Endothelial cell of umbilical vein (primary cell): ENCODE data around the gene MCOLN2. TPM values are rescaled to one million over a fixed set of nuclear protein-coding genes. Genes with fewer than 3 reads are reported as not detected.

Experiments
- BruUV-seq: library from RNA; stranded (reverse); fragments of 400-500 nt; replicated peaks from 2 replicates; lab custom pipeline; 2021; lab: Mats Ljungman, UMichigan
- CTCF ChIA-PET: fragments of 300-600, 350-600 bp; sonication (Branson Sonifier 250); formaldehyde crosslinking; loops from one replicate; lab custom pipeline; 2021; ENCODE audit warnings: antibody characterized with exemption, inconsistent platforms; lab: Charles Lee
- POLR2A ChIA-PET: fragments of 300-600, 350-600 bp; sonication (Branson Sonifier 250); formaldehyde crosslinking; loops from one replicate; lab custom pipeline; 2021; ENCODE audit warnings: antibody characterized with exemption, inconsistent platforms; lab: Charles Lee
- DNase-seq: peaks from one replicate; pipeline ENCODE4 v3.0.0-alpha.2; 2011; ENCODE audit warnings: low read depth, low spot score
- FAIRE-seq: peaks from 2 replicates; lab custom pipeline; 2011; peaks lifted over from hg19 to GRCh38; lab: Jason Lieb, UNC
- H2AFZ ChIP-seq: 2 replicates; pipeline ENCODE4 v1.6.0; 2012; ENCODE audit warnings: low read depth, low read length, control low read depth, inconsistent platforms
- H3K27ac ChIP-seq: 2 replicates; pipeline ENCODE4 v1.5.1; 2011; ENCODE audit warnings: low read depth, mild to moderate bottlenecking, control low read depth, low read length, moderate library complexity; ENCODE audit not compliant: insufficient read depth
- H3K27me3 ChIP-seq, 2 experiments: 2 replicates each; pipeline versions ENCODE4 v1.6.0 to v1.6.1; 2011; ENCODE audit warnings: low read length in 2 of 2, mixed read lengths in 1 of 2; ENCODE audit not compliant: control insufficient read depth in 2 of 2, insufficient read depth in 2 of 2
- H3K36me3 ChIP-seq, 2 experiments: 2 replicates in 1 of 2; 3 replicates in 1 of 2; pipeline ENCODE4 v1.5.1; 2011; ENCODE audit warnings: low read length in 2 of 2, mild to moderate bottlenecking in 1 of 2, moderate library complexity in 1 of 2; ENCODE audit not compliant: control insufficient read depth in 2 of 2, insufficient read depth in 2 of 2; ENCODE audit errors: extremely low read depth in 1 of 2
- H3K4me1 ChIP-seq: 3 replicates; pipeline ENCODE4 v1.5.1; 2011; ENCODE audit warnings: mild to moderate bottlenecking, low read length; ENCODE audit not compliant: control insufficient read depth, insufficient read depth; ENCODE audit errors: extremely low read depth
- H3K4me2 ChIP-seq: 2 replicates; pipeline ENCODE4 v1.6.1; 2011; ENCODE audit warnings: low read length, control low read depth, mixed read lengths; ENCODE audit not compliant: insufficient read depth
- H3K4me3 ChIP-seq, 3 experiments: fragments of 200-600 bp in 1 of 3; sonication (generic), shearing (Covaris generic) in 1 of 3; replicated peaks in 1 of 3; 2 replicates each; pipeline ENCODE4 v1.5.1; 2011 to 2016; ENCODE audit warnings: control low read depth in 3 of 3, low read length in 3 of 3, mild to moderate bottlenecking in 2 of 3, inconsistent platforms in 1 of 3, low read depth in 1 of 3, moderate library complexity in 1 of 3; ENCODE audit not compliant: insufficient read depth in 1 of 3
- H3K79me2 ChIP-seq: 2 replicates; pipeline ENCODE4 v1.6.0; 2012; ENCODE audit warnings: low read length, inconsistent platforms; ENCODE audit not compliant: control insufficient read depth, insufficient read depth
- H3K9ac ChIP-seq: replicated peaks from 2 replicates; pipeline ENCODE3; 2011; ENCODE audit warnings: low read length, control low read depth; ENCODE audit not compliant: insufficient read depth; ENCODE audit errors: extremely low read depth
- H3K9me1 ChIP-seq: replicated peaks from 3 replicates; pipeline ENCODE4 v1.6.0; 2011; ENCODE audit warnings: mild to moderate bottlenecking, low read length; ENCODE audit not compliant: control insufficient read depth, insufficient read depth; ENCODE audit errors: extremely low read depth
- H3K9me3 ChIP-seq: replicated peaks from 2 replicates; pipeline ENCODE4 v1.5.1; 2012; ENCODE audit warnings: low read length, inconsistent platforms; ENCODE audit not compliant: control insufficient read depth, insufficient read depth
- H4K20me1 ChIP-seq: replicated peaks from 2 replicates; pipeline ENCODE3; 2011; ENCODE audit warnings: mild to moderate bottlenecking, low read length; ENCODE audit not compliant: control insufficient read depth, insufficient read depth; ENCODE audit errors: extremely low read depth
- JUN ChIP-seq: IDR thresholded peaks from 2 replicates; pipeline ENCODE4 v1.6.1; 2011; ENCODE audit warnings: borderline replicate concordance, low read depth; ENCODE audit not compliant: insufficient read length, insufficient read depth
- dilution Hi-C: fragments of 300-500 bp; cut with MboI; formaldehyde crosslinking; loops from one replicate; pipeline ENCODE4 v1.15.0; 2019; ENCODE audit warnings: low sequenced_read_pairs; ENCODE audit not compliant: extremely low pct_ligation_motif_present
- intact Hi-C: fragments of 100-400 bp; cut with micrococcal nuclease; formaldehyde crosslinking; loops from one replicate; pipeline ENCODE4 v1.10.0; 2022
- polyA plus RNA-seq, 4 experiments: library from polyadenylated mRNA; depleted of rRNA in 3 of 4; stranded (reverse) in 3 of 4; unstranded in 1 of 4; fragments of >200 nt; gene quantifications; 2 replicates each; pipeline versions ENCODE4 v1.2.1 to v1.2.3, GENCODE V29; 2011 to 2012; ENCODE audit warnings: missing spikeins in 1 of 4
- total RNA-seq: library from RNA; stranded (reverse); gene quantifications from 2 replicates; pipeline ENCODE4 v1.2.3, GENCODE V29; 2021
- TF ChIP-seq, protein P1 (sequence below): IDR thresholded peaks from 2 replicates; pipeline ENCODE4 v1.6.1; 2011; ENCODE audit not compliant: insufficient read depth, insufficient read length

Gene MCOLN2
- total and polyA plus RNA-seq, 2 donors (not counting 3 experiments of a cell fraction or from before 2014, with no cell fraction given): not detected

DNA sequence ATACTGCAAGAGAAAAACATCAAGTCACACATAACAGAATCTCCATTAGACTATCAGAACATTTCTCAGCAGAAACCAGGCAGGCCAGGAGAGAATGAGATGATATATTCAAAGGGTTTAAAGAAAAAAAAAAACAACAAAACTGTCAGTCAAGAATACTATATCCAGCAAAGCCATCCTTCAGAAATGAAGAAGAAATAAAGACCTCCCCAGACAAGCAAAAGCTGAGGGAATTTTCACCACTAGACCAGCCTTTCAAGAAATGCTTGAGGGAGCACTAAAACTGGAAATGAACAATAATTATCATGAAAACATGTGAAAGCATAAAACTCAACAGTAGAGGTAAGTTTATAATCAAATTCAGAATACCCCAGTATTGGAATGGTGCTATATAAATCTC is 47.2 kb downstream of the MCOLN2 start:
- Histone ChIP-seq H3K27me3 (peaks cover 8 to 37% of the 10 kb centered on the region in 2 experiments), H3K4me3 (no peak overlapping the region), H3K4me1 (no peaks in the 10 kb centered on the region), H3K9ac (no peak overlapping the region), H3K4me2 (no peak overlapping the region), H3K36me3 (no peaks in the 10 kb centered on the region), H3K9me1 (no peaks in the 10 kb centered on the region), H4K20me1 (no peaks in the 10 kb centered on the region), H3K79me2 (no peaks in the 10 kb centered on the region), H3K27ac (no peak overlapping the region), H2AFZ (no peak overlapping the region), H3K9me3 (no peaks in the 10 kb centered on the region)
- dilution Hi-C loops: no loop called here
- no TSS peak for BruUV-seq
- FAIRE-seq: no peak
- DNase-seq: no peak
- no peak for TF ChIP-seq JUN
- POLR2A ChIA-PET: no interaction called here
- CTCF ChIA-PET: interaction anchor here (1.2 to 3.9 kb wide), 4 partner anchors 10 to 305 kb away, joined by 3 to 24 read pairs (median 4); a partner anchor contains a TSS
- intact Hi-C loops: loop anchor here (5.0 kb wide), 1 partner anchor 253 kb away; the partner anchor contains the start of gene SYDE2

DNA sequence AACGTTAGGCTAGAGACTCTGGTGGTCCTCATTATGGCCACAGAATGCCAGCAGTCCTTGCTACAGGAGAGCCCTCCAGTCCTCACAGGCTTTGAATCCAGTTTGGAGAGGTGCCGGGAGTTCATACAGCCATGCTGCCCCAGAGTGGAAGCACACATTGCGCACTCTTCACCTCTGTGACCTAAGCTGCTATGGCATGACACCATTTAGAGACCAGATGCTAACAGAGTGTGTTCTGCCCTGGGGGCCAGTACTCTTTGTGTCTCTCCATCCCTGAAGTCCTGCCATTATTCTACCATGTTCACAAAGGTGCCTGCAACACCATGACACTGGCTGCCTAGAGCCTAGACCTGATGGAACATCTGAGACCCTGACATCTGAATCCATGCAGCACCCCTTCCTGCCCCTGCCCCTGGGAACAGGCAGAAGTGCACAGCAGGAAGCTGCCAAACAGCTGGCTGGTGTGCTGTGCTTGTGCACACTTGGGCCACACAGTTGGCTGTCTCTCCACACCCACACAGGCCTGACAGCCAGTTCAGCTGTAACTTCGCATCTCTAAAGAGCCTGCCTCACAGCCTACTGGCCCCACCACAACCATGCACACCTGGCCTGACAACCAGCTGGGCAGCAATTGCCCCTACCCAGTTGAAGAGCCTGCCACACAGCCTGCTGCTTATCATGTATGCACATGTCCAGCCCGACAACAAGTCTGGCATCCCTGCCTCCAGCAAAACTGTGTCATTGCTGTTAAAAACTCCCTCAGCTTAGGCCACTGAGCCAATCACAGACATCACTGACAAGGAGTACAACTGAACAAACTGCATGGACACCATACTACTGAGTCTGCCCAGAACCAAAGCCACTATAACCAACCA is 49.1 kb downstream of the MCOLN2 start:
- no peak for FAIRE-seq
- Histone ChIP-seq H3K9me1 (no peaks in the 10 kb centered on the region), H3K9ac (no peak overlapping the region), H3K27ac (no peak overlapping the region), H3K79me2 (no peaks in the 10 kb centered on the region), H4K20me1 (no peaks in the 10 kb centered on the region), H3K4me1 (no peaks in the 10 kb centered on the region), H3K36me3 (no peaks in the 10 kb centered on the region), H2AFZ (no peak overlapping the region), H3K9me3 (no peaks in the 10 kb centered on the region), H3K27me3 (peaks cover 11 to 31% of the 10 kb centered on the region in 2 experiments), H3K4me3 (no peak overlapping the region), H3K4me2 (no peak overlapping the region)
- POLR2A ChIA-PET: no interaction called here
- DNase-seq: no peak
- TF ChIP-seq, protein P1, sequence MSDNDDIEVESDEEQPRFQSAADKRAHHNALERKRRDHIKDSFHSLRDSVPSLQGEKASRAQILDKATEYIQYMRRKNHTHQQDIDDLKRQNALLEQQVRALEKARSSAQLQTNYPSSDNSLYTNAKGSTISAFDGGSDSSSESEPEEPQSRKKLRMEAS: no peak
- CTCF ChIA-PET: interaction anchor here (0.7 to 3.9 kb wide), 5 partner anchors 11 to 312 kb away, joined by 3 to 24 read pairs (median 5); partner anchors contain the start of gene C1orf52
- BruUV-seq: no TSS peak
- dilution Hi-C loops: no loop called here
- intact Hi-C loops: loop anchor here (5.0 kb wide), 1 partner anchor 255 kb away; the partner anchor contains the start of gene SYDE2
